GM12878 (cell line): Measurements from ENCODE around the gene SLC43A1. TPM values are rescaled to one million over a fixed set of nuclear protein-coding genes. Genes with fewer than 3 reads are reported as not detected.
A peak's percentile ranks its signal among the peaks of the same experiment; 100 is the strongest.

ENCODE experiments used
- ATAC-seq: fragments of 200-7000 bp; cut with Tn5 transposase; 3 replicates; pipeline ENCODE4 v1.9.1; 2020; ENCODE audit warnings: mild to moderate bottlenecking, moderate library complexity
- BruUV-seq: library from RNA; stranded (reverse); fragments of 400-500 nt; replicated peaks from 2 replicates; lab custom pipeline; 2021; lab: Mats Ljungman, UMichigan
- CTCF ChIA-PET: fragments of 300-600 bp; sonication (Branson Sonifier 250); formaldehyde crosslinking; extraction: SDS; loops from one replicate; lab custom pipeline; 2021; ENCODE audit warnings: inconsistent platforms; lab: Yijun Ruan, JAX
- POLR2A ChIA-PET: fragments of 350-600 bp; formaldehyde crosslinking; extraction: SDS; loops from one replicate; lab custom pipeline; 2021; ENCODE audit warnings: inconsistent platforms; lab: Charles Lee
- RAD21 ChIA-PET: fragments of 300-600 bp; sonication (Branson Sonifier 250); formaldehyde crosslinking; loops from one replicate; lab custom pipeline; 2023; ENCODE audit warnings: antibody characterized with exemption; ENCODE audit not compliant: unreplicated experiment; lab: Charles Lee
- SMC1A ChIA-PET: fragments of 300-600 bp; sonication (Branson Sonifier 250); formaldehyde crosslinking; loops from one replicate; lab custom pipeline; 2023; ENCODE audit not compliant: unreplicated experiment, uncharacterized antibody; lab: Charles Lee
- DNase-seq: peaks from one replicate; pipeline ENCODE4 v3.0.0-alpha.2; 2011; ENCODE audit warnings: low read depth, low spot score
- FAIRE-seq: peaks from 3 replicates; lab custom pipeline; 2011; peaks lifted over from hg19 to GRCh38; lab: Jason Lieb, UNC
- H2AFZ ChIP-seq: 2 replicates; pipeline ENCODE4 v1.6.0; 2011; ENCODE audit warnings: low read depth, low read length, control low read depth; ENCODE audit not compliant: control insufficient read depth
- H3K27ac ChIP-seq: 2 replicates; pipeline ENCODE4 v1.5.1; 2011; ENCODE audit warnings: control low read depth; ENCODE audit not compliant: control insufficient read depth, insufficient read depth
- H3K27me3 ChIP-seq, 2 experiments: replicated peaks in 1 of 2; 2 replicates each; pipeline versions ENCODE4 v1.6.0 to v1.6.1; 2011; ENCODE audit warnings: low read length in 1 of 2; ENCODE audit not compliant: control insufficient read depth in 2 of 2, insufficient read depth in 2 of 2
- H3K36me3 ChIP-seq, 2 experiments: 2 replicates each; pipeline ENCODE4 v1.5.1; 2011; ENCODE audit warnings: low read length in 1 of 2; ENCODE audit not compliant: control insufficient read depth in 2 of 2, insufficient read depth in 2 of 2
- H3K4me1 ChIP-seq: 2 replicates; pipeline ENCODE4 v1.6.1; 2011; ENCODE audit warnings: mild to moderate bottlenecking, low read length, moderate library complexity, mixed read lengths; ENCODE audit not compliant: control insufficient read depth, insufficient read depth
- H3K4me2 ChIP-seq: 2 replicates; pipeline ENCODE4 v1.6.0; 2011; ENCODE audit warnings: control low read depth; ENCODE audit not compliant: control insufficient read depth, insufficient read depth
- H3K4me3 ChIP-seq: fragments of 200-600 bp; sonication (generic); 2 replicates; pipeline ENCODE4 v1.5.1; 2016
- H3K79me2 ChIP-seq: 2 replicates; pipeline ENCODE4 v1.6.0; 2011; ENCODE audit warnings: low read length; ENCODE audit not compliant: control insufficient read depth, insufficient read depth
- H3K9ac ChIP-seq: 2 replicates; pipeline ENCODE4 v1.8.0; 2011; ENCODE audit warnings: low read length, control low read depth, mixed read lengths; ENCODE audit not compliant: control insufficient read depth, insufficient read depth
- H3K9me3 ChIP-seq: replicated peaks from 3 replicates; pipeline ENCODE4 v1.5.1; 2011; ENCODE audit warnings: mild to moderate bottlenecking, low read length; ENCODE audit not compliant: control insufficient read depth, insufficient read depth
- H4K20me1 ChIP-seq: 2 replicates; pipeline ENCODE4 v1.6.0; 2011; ENCODE audit not compliant: control insufficient read depth, insufficient read depth
- BHLHE40 ChIP-seq, 2 experiments: fragments of 450-650 bp in 1 of 2; IDR thresholded peaks; 2 replicates each; pipeline ENCODE4 v1.6.1; 2011 to 2017; ENCODE audit warnings: low read depth in 2 of 2, borderline replicate concordance in 1 of 2, improper control_type of control experiment in 1 of 2, low read length in 1 of 2, mild to moderate bottlenecking in 1 of 2
- IKZF1 ChIP-seq: fragments of 450-650 bp; conservative IDR thresholded peaks from 2 replicates; pipeline ENCODE4 v1.6.1; 2017; ENCODE audit warnings: antibody characterized with exemption, mild to moderate bottlenecking
- WGBS: methylation state at CpG from one replicate; pipeline ENCODE4 v1.1.6; 2016; ENCODE audit warnings: low lambda C conversion rate; ENCODE audit not compliant: insufficient replicate concordance, insufficient coverage; ENCODE audit errors: missing lambda C conversion rate; 5-methylcytosine and 5-hydroxymethylcytosine counted together
- in situ Hi-C: fragments of 300-500 bp; cut with MboI; formaldehyde crosslinking; loops from 9 replicates; pipeline ENCODE4 v1.14.3; 2018; ENCODE audit warnings: mixed read lengths
- intact Hi-C: fragments of 100-400 bp; cut with micrococcal nuclease; formaldehyde crosslinking; loops from one replicate; pipeline ENCODE4 v1.14.2; 2022; ENCODE audit not compliant: unreplicated experiment
- polyA plus RNA-seq, 11 experiments: library from polyadenylated mRNA; depleted of rRNA in 4 of 11; unstranded in 6 of 11; stranded (reverse) in 5 of 11; fragments of >200 nt; fragmentation: Nextera tagmentation in 4 of 11; fragmentation: Illumina TruSeq in 1 of 11; extraction: Ambion mirVana in 4 of 11; extraction: Trizol in 1 of 11; gene quantifications; 1 replicate in 1 of 11; 2 replicates in 10 of 11; pipeline versions ENCODE4 v1.2.1 to v1.2.3, GENCODE V29; 2011 to 2016; ENCODE audit warnings: inconsistent platforms in 2 of 11, missing spikeins in 2 of 11, low read depth in 1 of 11
- total RNA-seq, 4 experiments: library from RNA; depleted of rRNA in 3 of 4; stranded (reverse); fragments of >200 nt in 3 of 4; fragmentation: Illumina TruSeq in 1 of 4; extraction: Trizol in 1 of 4; gene quantifications; 2 replicates each; pipeline versions ENCODE4 v1.2.1 to v1.2.3, GENCODE V29; 2013 to 2021

Gene SLC43A1
- total and polyA plus RNA-seq, 10 of the 15 experiments (the other 5 are each of a cell fraction or from before 2014, with no cell fraction given): 1.0 to 17.8 (median 12.6) TPM

DNA sequence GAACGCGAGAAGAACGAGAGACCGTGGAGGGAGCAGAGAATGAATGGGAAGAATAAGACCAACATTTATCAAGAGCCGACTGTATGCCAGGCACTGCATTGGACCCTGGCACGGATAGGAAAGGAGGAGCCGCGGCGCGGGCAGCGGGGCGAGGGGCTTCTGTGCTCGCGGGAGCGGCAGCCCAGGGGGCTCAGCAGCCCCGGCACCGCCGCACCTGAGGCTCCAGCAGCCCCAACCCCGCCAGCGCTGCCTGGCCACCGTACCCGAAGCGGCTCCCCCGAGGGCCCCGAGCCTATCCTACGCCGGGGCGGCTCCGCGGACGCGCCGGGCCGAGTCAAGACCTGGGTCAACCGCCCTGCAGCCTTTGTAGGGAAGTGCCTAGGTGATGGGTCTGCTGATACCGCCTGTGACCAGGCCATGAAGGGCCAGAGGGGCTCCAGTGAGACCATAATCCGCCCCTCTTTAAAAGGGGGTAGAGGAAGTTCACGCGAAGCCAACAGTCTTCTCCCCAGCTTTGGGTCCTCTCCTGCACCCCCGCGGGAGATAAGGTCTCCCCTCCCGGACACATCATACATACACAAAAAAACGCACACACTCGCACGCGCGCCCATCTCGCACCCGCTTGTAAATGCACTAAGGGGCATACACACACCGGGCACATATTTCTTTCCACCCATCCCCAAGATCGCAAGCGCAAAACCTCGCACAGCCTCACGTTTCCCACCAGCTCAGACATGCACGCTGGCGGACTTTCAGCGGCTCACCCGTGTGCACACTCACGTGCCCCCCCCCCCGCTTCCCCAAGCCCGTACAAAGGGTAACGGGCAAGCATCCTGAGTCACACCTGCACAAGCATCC lies 56.1 kb downstream of the SLC43A1 start:
- intact Hi-C loops (no loop called here), in situ Hi-C loops (no loop called here)
- Histone ChIP-seq H4K20me1 (0 out of 2 replicates have a peak, but pooled peaks cover 2% of the 10 kb centered on the region), H2AFZ (peak overlapping the region; percentile 69; the same call in 1 of the 2 replicates), H3K4me1 (peaks cover 20% of the 10 kb centered on the region), H3K27me3 (peaks cover 5 to 10% of the 10 kb centered on the region in 2 experiments), H3K4me2 (peak overlapping the region; percentile 92), H3K4me3 (peak overlapping the region; percentile 79), H3K36me3 (no peaks in the 10 kb centered on the region), H3K9ac (no peak overlapping the region; the same call in 1 of the 2 replicates), H3K79me2 (no peaks in the 10 kb centered on the region), H3K9me3 (no peaks in the 10 kb centered on the region), H3K27ac (no peak overlapping the region)
- ChIA-PET POLR2A (interaction anchor here (1.0 kb wide), 1 partner anchor 32 kb away, joined by 3 read pairs; no protein-coding TSS in a partner anchor), RAD21 (interaction anchor here (0.9 to 3.8 kb wide), 23 partner anchors 11 to 342 kb away, joined by 3 to 79 read pairs (median 6); partner anchors contain the start of gene SLC43A1), CTCF (interaction anchor here (0.6 to 9.4 kb wide), 36 partner anchors 8 to 341 kb away, joined by 3 to 321 read pairs (median 10); partner anchors contain the start of genes SLC43A1, TIMM10 and UBE2L6), SMC1A (interaction anchor here (0.7 to 5.1 kb wide), 15 partner anchors 14 to 183 kb away, joined by 3 to 95 read pairs (median 6); partner anchors contain the start of gene UBE2L6)
- no TSS peak for BruUV-seq
- ATAC-seq (peak; percentile 44), DNase-seq (no peak), FAIRE-seq (peak; percentile 13)
- WGBS: under 1% methylated on average over 60 of the region's 62 CpGs
- no peak for TF ChIP-seq IKZF1
- peak; percentile 88 to 92 for TF ChIP-seq BHLHE40 (IDR thresholded peaks at IDR 0.05; ENCODE audit: borderline replicate concordance in 1 of 2, low read depth in 2 of 2, low read length in 1 of 2)
